CD4-positive, CD25-positive, alpha-beta regulatory T cell (primary cell): ENCODE measurements around the gene XPO1. TPM values are rescaled to one million over a fixed set of nuclear protein-coding genes. Genes with fewer than 3 reads are reported as not detected.
A peak's percentile ranks its signal among the peaks of the same experiment; 100 is the strongest.
"Not testable (repeated sequence)": the region's sequence is repeated elsewhere in the genome, so short reads cannot be mapped to it uniquely, and the experiment has no call there.

Source experiments
- ATAC-seq, 2 donors: fragments of 150-1000 bp; cut with Tn5 transposase; one replicate each; pipeline ENCODE4 v1.10.0; 2021; ENCODE audit warnings: low read depth in 2 of 2, moderate number of reproducible peaks in 2 of 2, moderate library complexity in 1 of 2
- DNase-seq, 3 donors: peaks; one replicate each; pipeline versions ENCODE4 v3.0.0 to v3.0.0-alpha.2; 2012 to 2022; ENCODE audit warnings: mixed read lengths in 1 of 3
- H3K27ac ChIP-seq: one replicate; pipeline ENCODE4 v1.7.0; 2013; ENCODE audit warnings: mild to moderate bottlenecking, low read length; ENCODE audit not compliant: insufficient read depth, poor library complexity, severe bottlenecking
- H3K27me3 ChIP-seq: one replicate; pipeline ENCODE4 v1.7.0; 2013; ENCODE audit warnings: low read length; ENCODE audit not compliant: control insufficient read depth, insufficient read depth
- H3K36me3 ChIP-seq: one replicate; pipeline ENCODE4 v1.7.0; 2013; ENCODE audit warnings: mild to moderate bottlenecking, low read length, moderate library complexity; ENCODE audit not compliant: control insufficient read depth, insufficient read depth
- H3K4me1 ChIP-seq: 2 replicates; pipeline ENCODE4 v1.7.0; 2013; ENCODE audit warnings: mild to moderate bottlenecking, low read length; ENCODE audit not compliant: insufficient read depth, control insufficient read depth, poor library complexity, severe bottlenecking
- H3K4me3 ChIP-seq: one replicate; pipeline ENCODE4 v1.7.0; 2013; ENCODE audit warnings: low read depth, mild to moderate bottlenecking, low read length, moderate library complexity
- H3K9me3 ChIP-seq, 2 experiments: 1 replicate in 1 of 2; 2 replicates in 1 of 2; pipeline ENCODE4 v1.7.0; 2013; ENCODE audit warnings: low read length in 2 of 2, mild to moderate bottlenecking in 1 of 2, moderate library complexity in 1 of 2; ENCODE audit not compliant: control insufficient read depth in 2 of 2
- H3K27ac Mint-ChIP-seq, 3 donors: one replicate each; pipeline ENCODE4 v1.8.0; 2020 to 2022; ENCODE audit warnings: mild to moderate bottlenecking in 3 of 3, mixed read lengths in 3 of 3, moderate library complexity in 2 of 3
- H3K27me3 Mint-ChIP-seq: one replicate; pipeline ENCODE4 v1.8.0; 2022; ENCODE audit warnings: mild to moderate bottlenecking, mixed read lengths
- H3K36me3 Mint-ChIP-seq: one replicate; pipeline ENCODE4 v1.8.0; 2020; ENCODE audit warnings: mixed read lengths
- H3K4me1 Mint-ChIP-seq, 4 donors: one replicate each; pipeline ENCODE4 v1.8.0; 2020 to 2022; ENCODE audit warnings: mixed read lengths in 4 of 4, mild to moderate bottlenecking in 1 of 4
- H3K4me3 Mint-ChIP-seq, 4 donors: one replicate each; pipeline ENCODE4 v1.8.0; 2020 to 2022; ENCODE audit warnings: mild to moderate bottlenecking in 4 of 4, mixed read lengths in 4 of 4, moderate library complexity in 3 of 4
- H3K9me3 Mint-ChIP-seq, 7 donors: one replicate each; pipeline ENCODE4 v1.8.0; 2020 to 2022; ENCODE audit warnings: mixed read lengths in 7 of 7, mild to moderate bottlenecking in 3 of 7, moderate library complexity in 2 of 7
- polyA plus RNA-seq, 4 donors: library from polyadenylated mRNA; unstranded; fragments of 300-500 nt; fragmentation: Illumina TruSeq; gene quantifications; one replicate each; pipeline ENCODE4 v1.2.3, GENCODE V29; 2021
- total RNA-seq: library from RNA; stranded (reverse); gene quantifications from one replicate; pipeline ENCODE4 v1.2.3, GENCODE V29; 2022

XPO1 gene
- total and polyA plus RNA-seq, 5 donors from 2014 or later = 29.0 to 137 (median 38.4) TPM

- Histone ChIP-seq H3K4me1 (peaks cover 17% of the 10 kb centered on the region), H3K4me3 (no peak overlapping the region), H3K9me3 (no peaks in the 10 kb centered on the region), H3K36me3 (peaks cover 3% of the 10 kb centered on the region), H3K27me3 (no peaks in the 10 kb centered on the region), H3K27ac (no peak overlapping the region)
- Mint-ChIP-seq H3K36me3 (peaks cover 18% of the 10 kb centered on the region), H3K9me3 (peaks cover 0 to 2% (median 0%) of the 10 kb centered on the region in 7 donors), H3K27me3 (no peaks in the 10 kb centered on the region), H3K27ac (peak overlapping the region in 2 of 3 donors; percentile 45 to 83), H3K4me3 (peak overlapping the region in 2 of 4 donors; percentile 13 to 44), H3K4me1 (peaks cover 40 to 67% (median 43%) of the 10 kb centered on the region in 4 donors)
- DNase-seq = no peak
- no peak for ATAC-seq
These were observed 89.9 kb downstream of the XPO1 start for GRCh38 chr2:61448229-61448628.

GRCh38 chr2:61446971-61447370, 91.2 kb downstream of the XPO1 start:
- H3K36me3 ChIP-seq, DNase-seq, H3K27ac ChIP-seq, H3K27me3 Mint-ChIP-seq, H3K27me3 ChIP-seq, H3K9me3 ChIP-seq, H3K27ac Mint-ChIP-seq, ATAC-seq, H3K4me3 ChIP-seq, H3K9me3 Mint-ChIP-seq: not testable (repeated sequence)
- H3K4me1 ChIP-seq = peaks cover 20% of the 10 kb centered on the region
- H3K36me3 Mint-ChIP-seq = peaks cover 14% of the 10 kb centered on the region
- H3K4me1 Mint-ChIP-seq = peaks cover 47 to 76% (median 56%) of the 10 kb centered on the region in 4 donors
- peak overlapping the region in 1 of 4 donors; percentile 16 for H3K4me3 Mint-ChIP-seq

- Mint-ChIP-seq H3K4me1 (peaks cover 48 to 77% (median 60%) of the 10 kb centered on the region in 4 donors), H3K36me3 (peaks cover 20% of the 10 kb centered on the region), H3K4me3 (peak overlapping the region in 2 of 4 donors; percentile 2 to 74), H3K27me3 (no peaks in the 10 kb centered on the region), H3K9me3 (peaks cover 0 to 4% (median 0%) of the 10 kb centered on the region in 7 donors), H3K27ac (peak overlapping the region in 2 of 3 donors; percentile 36 to 45)
- Histone ChIP-seq H3K9me3 (no peaks in the 10 kb centered on the region), H3K4me3 (no peak overlapping the region), H3K4me1 (peaks cover 26% of the 10 kb centered on the region), H3K27me3 (no peaks in the 10 kb centered on the region), H3K36me3 (no peaks in the 10 kb centered on the region), H3K27ac (no peak overlapping the region)
- DNase-seq (no peak), ATAC-seq (peak in 1 of 2 donors; percentile 50)
These were observed 94.7 kb downstream of the XPO1 start for GRCh38 chr2:61443342-61444041.

GRCh38 chr2:61439241-61440002, 98.7 kb downstream of the XPO1 start:
- no peak overlapping the region for H3K27ac ChIP-seq
- H3K4me3 Mint-ChIP-seq = peak overlapping the region in 3 of 4 donors; percentile 32 to 58 (median 35)
- peaks cover 27% of the 10 kb centered on the region for H3K4me1 ChIP-seq
- H3K9me3 Mint-ChIP-seq = peaks cover 1 to 21% (median 4%) of the 10 kb centered on the region in 7 donors
- H3K36me3 Mint-ChIP-seq = peaks cover 39% of the 10 kb centered on the region
- H3K27ac Mint-ChIP-seq = peak overlapping the region in 2 of 3 donors; percentile 73 to 83
- no peaks in the 10 kb centered on the region for H3K27me3 ChIP-seq
- no peaks in the 10 kb centered on the region for H3K36me3 ChIP-seq
- H3K4me3 ChIP-seq = no peak overlapping the region
- peaks cover 57 to 82% (median 69%) of the 10 kb centered on the region in 4 donors for H3K4me1 Mint-ChIP-seq
- no peaks in the 10 kb centered on the region for H3K27me3 Mint-ChIP-seq
- no peak for DNase-seq
- H3K9me3 ChIP-seq = no peaks in the 10 kb centered on the region
- no peak for ATAC-seq

GRCh38 chr2:61438670-61439069, 99.5 kb downstream of the XPO1 start:
- no peak overlapping the region for H3K27ac ChIP-seq
- H3K4me3 Mint-ChIP-seq = peak overlapping the region; percentile 29 to 59 (median 37)
- peaks cover 1 to 21% (median 4%) of the 10 kb centered on the region in 7 donors for H3K9me3 Mint-ChIP-seq

GRCh38 chr2:61437170-61437569, 101.0 kb downstream of the XPO1 start:
- Histone ChIP-seq H3K4me1 (peaks cover 22% of the 10 kb centered on the region), H3K27ac (no peak overlapping the region), H3K4me3 (no peak overlapping the region), H3K36me3 (no peaks in the 10 kb centered on the region), H3K9me3 (no peaks in the 10 kb centered on the region), H3K27me3 (no peaks in the 10 kb centered on the region)
- ATAC-seq (no peak), DNase-seq (no peak)
- peaks cover 49 to 79% (median 67%) of the 10 kb centered on the region in 4 donors for H3K4me1 Mint-ChIP-seq
- peak overlapping the region in 1 of 3 donors; percentile 54 for H3K27ac Mint-ChIP-seq
- peak overlapping the region in 3 of 4 donors; percentile 19 to 51 (median 19) for H3K4me3 Mint-ChIP-seq
- peaks cover 1 to 21% (median 4%) of the 10 kb centered on the region in 7 donors for H3K9me3 Mint-ChIP-seq
- H3K36me3 Mint-ChIP-seq = peaks cover 33% of the 10 kb centered on the region
- H3K27me3 Mint-ChIP-seq = no peaks in the 10 kb centered on the region

More at GRCh38 chr2:61438670-61439069, 99.5 kb downstream of the XPO1 start:
- Histone ChIP-seq H3K27me3 (no peaks in the 10 kb centered on the region), H3K4me3 (no peak overlapping the region), H3K36me3 (no peaks in the 10 kb centered on the region), H3K4me1 (peaks cover 30% of the 10 kb centered on the region), H3K9me3 (no peaks in the 10 kb centered on the region)
- peak overlapping the region in 1 of 3 donors; percentile 16 for H3K27ac Mint-ChIP-seq
- H3K4me1 Mint-ChIP-seq = peaks cover 57 to 84% (median 72%) of the 10 kb centered on the region in 4 donors
- ATAC-seq (no peak), DNase-seq (no peak)
- peaks cover 34% of the 10 kb centered on the region for H3K36me3 Mint-ChIP-seq
- H3K27me3 Mint-ChIP-seq = no peaks in the 10 kb centered on the region

- Mint-ChIP-seq H3K27me3 (no peaks in the 10 kb centered on the region), H3K4me3 (peak overlapping the region in 1 of 4 donors; percentile 3), H3K36me3 (peaks cover 33% of the 10 kb centered on the region), H3K27ac (peak overlapping the region in 1 of 3 donors; percentile 81), H3K9me3 (peaks cover 0 to 21% (median 4%) of the 10 kb centered on the region in 7 donors), H3K4me1 (peaks cover 44 to 72% (median 61%) of the 10 kb centered on the region in 4 donors)
- no peak for DNase-seq
- H3K27me3 ChIP-seq = no peaks in the 10 kb centered on the region
- H3K27ac ChIP-seq = no peak overlapping the region
- no peaks in the 10 kb centered on the region for H3K36me3 ChIP-seq
- H3K4me3 ChIP-seq = no peak overlapping the region
- no peaks in the 10 kb centered on the region for H3K9me3 ChIP-seq
- no peak for ATAC-seq
- H3K4me1 ChIP-seq = peaks cover 21% of the 10 kb centered on the region
These were observed 102.1 kb downstream of the XPO1 start for GRCh38 chr2:61436092-61436491.
